A549 (cell line): ENCODE data around the gene MEOX1. TPM values are rescaled to one million over a fixed set of nuclear protein-coding genes. Genes with fewer than 3 reads are reported as not detected.

Source experiments
- ATAC-seq, 2 experiments: fragments of 200-7000 bp in 1 of 2; fragments of >200 bp in 1 of 2; cut with Nextera tagmentation in 1 of 2; cut with Tn5 transposase in 1 of 2; 3 replicates each; pipeline versions ENCODE4 v1.8.0 to v1.9.1; 2018 to 2020; ENCODE audit warnings: mild to moderate bottlenecking in 1 of 2, moderate library complexity in 1 of 2
- CTCF ChIA-PET: fragments of 300-600 bp; sonication (Branson Sonifier 250); formaldehyde crosslinking; extraction: SDS; loops from one replicate; lab custom pipeline; 2021; ENCODE audit warnings: antibody characterized with exemption, inconsistent platforms; lab: Yijun Ruan, JAX
- POLR2A ChIA-PET: fragments of 350-600 bp; formaldehyde crosslinking; extraction: SDS; loops from one replicate; lab custom pipeline; 2021; ENCODE audit warnings: antibody characterized with exemption, inconsistent platforms; lab: Yijun Ruan, JAX
- DNase-seq, 2 experiments: peaks; one replicate each; pipeline versions ENCODE4 v3.0.0 to v3.0.0-alpha.2; 2011 to 2016; ENCODE audit warnings: low read depth in 1 of 2, low spot score in 1 of 2
- FAIRE-seq: peaks from 2 replicates; lab custom pipeline; 2011; peaks lifted over from hg19 to GRCh38; lab: Jason Lieb, UNC
- H3K27ac ChIP-seq, 2 experiments: fragments of >200 bp; sonication (Bioruptor Twin); formaldehyde crosslinking; 3 replicates each; pipeline ENCODE4 v1.5.1; 2016 to 2017
- H3K4me1 ChIP-seq: fragments of >200 bp; sonication (Bioruptor Twin); formaldehyde crosslinking; 3 replicates; pipeline ENCODE4 v1.6.1; 2016
- H3K4me2 ChIP-seq: fragments of >200 bp; sonication (Bioruptor Twin); formaldehyde crosslinking; 3 replicates; pipeline ENCODE4 v1.6.1; 2016
- H3K4me3 ChIP-seq: fragments of >200 bp; sonication (Bioruptor Twin); formaldehyde crosslinking; 3 replicates; pipeline ENCODE4 v1.5.1; 2016
- H3K9me3 ChIP-seq: fragments of >200 bp; sonication (Bioruptor Twin); formaldehyde crosslinking; 3 replicates; pipeline ENCODE4 v1.6.1; 2016
- CBX2 ChIP-seq: fragments of 200-600 bp; sonication (generic); IDR thresholded peaks from 2 replicates; pipeline ENCODE4 v1.6.1; 2016; ENCODE audit warnings: low read depth, mild to moderate bottlenecking, borderline replicate concordance
- CEBPB ChIP-seq, 2 experiments: fragments of >200 bp in 1 of 2; sonication (Bioruptor Twin) in 1 of 2; formaldehyde crosslinking in 1 of 2; IDR thresholded peaks; 2 replicates each; pipeline ENCODE4 v1.6.1; 2012 to 2016
- EHF ChIP-seq: fragments of 250-450 bp; sonication (Bioruptor Pico); IDR thresholded peaks from 2 replicates; pipeline ENCODE4 v1.5.0; 2020; ENCODE audit warnings: mild to moderate bottlenecking
- EHMT2 ChIP-seq: fragments of 200-600 bp; sonication (generic); IDR thresholded peaks from 2 replicates; pipeline ENCODE4 v1.6.1; 2016; ENCODE audit warnings: antibody characterized with exemption, low read depth, mild to moderate bottlenecking, moderate library complexity
- FOSL2 ChIP-seq, 2 experiments: fragments of 450-650 bp in 1 of 2; fragments of >200 bp in 1 of 2; sonication (Bioruptor Twin) in 1 of 2; formaldehyde crosslinking; IDR thresholded peaks; 2 replicates each; pipeline versions ENCODE4 v1.5.0 to v1.6.1; 2016 to 2020; ENCODE audit warnings: mild to moderate bottlenecking in 1 of 2, moderate library complexity in 1 of 2
- FOXS1 ChIP-seq: fragments of 250-450 bp; sonication (Bioruptor Pico); IDR thresholded peaks from 2 replicates; pipeline ENCODE4 v1.5.0; 2020; ENCODE audit warnings: mild to moderate bottlenecking, moderate library complexity
- GATA3 ChIP-seq: IDR thresholded peaks from 2 replicates; pipeline ENCODE4 v1.6.1; 2012; ENCODE audit warnings: borderline replicate concordance
- HDAC2 ChIP-seq: fragments of 200-600 bp; sonication (generic); IDR thresholded peaks from 2 replicates; pipeline ENCODE4 v1.6.1; 2016
- HOXA7 ChIP-seq: fragments of 250-450 bp; sonication (Bioruptor Pico); IDR thresholded peaks from 2 replicates; pipeline ENCODE4 v1.5.0; 2020; ENCODE audit warnings: mild to moderate bottlenecking, moderate library complexity
- KDM5A ChIP-seq: fragments of 200-600 bp; sonication (generic); IDR thresholded peaks from 2 replicates; pipeline ENCODE4 v1.6.1; 2016; ENCODE audit warnings: antibody characterized with exemption, mild to moderate bottlenecking
- MAFK ChIP-seq: fragments of 450-650 bp; IDR thresholded peaks from 2 replicates; pipeline ENCODE4 v1.6.1; 2014; ENCODE audit not compliant: partially characterized antibody
- NFE2L2 ChIP-seq: fragments of 150-350 bp; conservative IDR thresholded peaks from 2 replicates; pipeline ENCODE4 v1.6.1; 2014; ENCODE audit warnings: low read length
- NPAS2 ChIP-seq: fragments of 250-450 bp; sonication (Bioruptor Pico); IDR thresholded peaks from 2 replicates; pipeline ENCODE4 v1.8.0; 2022; ENCODE audit warnings: mild to moderate bottlenecking, moderate library complexity, borderline replicate concordance
- NR3C1 ChIP-seq: fragments of >200 bp; sonication (Bioruptor Twin); formaldehyde crosslinking; IDR thresholded peaks from 3 replicates; pipeline ENCODE4 v1.6.1; 2017
- PHF8 ChIP-seq: fragments of 200-600 bp; sonication (generic); IDR thresholded peaks from 2 replicates; pipeline ENCODE4 v1.6.1; 2016; ENCODE audit warnings: low read depth, mild to moderate bottlenecking, antibody characterized with exemption, moderate library complexity, borderline replicate concordance
- RCOR1 ChIP-seq: fragments of 150-350 bp; IDR thresholded peaks from 2 replicates; pipeline ENCODE4 v1.6.1; 2014; ENCODE audit warnings: antibody characterized with exemption, low read length, low read depth
- RFX5 ChIP-seq: fragments of 450-650 bp; IDR thresholded peaks from 2 replicates; pipeline ENCODE4 v1.7.1; 2014; ENCODE audit warnings: antibody characterized with exemption, mild to moderate bottlenecking, moderate library complexity
- RNF2 ChIP-seq: fragments of 200-600 bp; sonication (generic); IDR thresholded peaks from 2 replicates; pipeline ENCODE4 v1.6.1; 2016; ENCODE audit warnings: low read depth, mild to moderate bottlenecking, antibody characterized with exemption, moderate library complexity, borderline replicate concordance
- SMC3 ChIP-seq: fragments of >200 bp; sonication (Bioruptor Twin); formaldehyde crosslinking; IDR thresholded peaks from 3 replicates; pipeline ENCODE4 v1.6.1; 2018; ENCODE audit warnings: inconsistent platforms
- TP53 ChIP-seq: fragments of 250-450 bp; sonication (Bioruptor Pico); IDR thresholded peaks from 2 replicates; pipeline ENCODE4 v1.5.0; 2021; ENCODE audit warnings: mild to moderate bottlenecking, moderate library complexity
- ZC3H11A ChIP-seq: fragments of 450-650 bp; IDR thresholded peaks from 2 replicates; pipeline ENCODE4 v1.6.1; 2014; ENCODE audit warnings: antibody characterized with exemption, mild to moderate bottlenecking
- ZFP36 ChIP-seq: fragments of 450-650 bp; IDR thresholded peaks from 2 replicates; pipeline ENCODE4 v1.6.1; 2014; ENCODE audit warnings: borderline replicate concordance; ENCODE audit not compliant: partially characterized antibody
- ZSCAN20 ChIP-seq: fragments of 250-450 bp; sonication (Bioruptor Pico); IDR thresholded peaks from 2 replicates; pipeline ENCODE4 v1.8.0; 2022; ENCODE audit warnings: mild to moderate bottlenecking, moderate library complexity
- WGBS: methylation state at CpG from one replicate; pipeline ENCODE4 v1.1.6; 2017; ENCODE audit errors: missing lambda C conversion rate; 5-methylcytosine and 5-hydroxymethylcytosine counted together
- polyA plus RNA-seq, 4 experiments: library from polyadenylated mRNA; depleted of rRNA in 3 of 4; stranded (reverse); fragments of >200 nt; fragmentation: RNase III in 1 of 4; extraction: RNeasy Plus Mini Kit Qiagen cat#74134 plus additional on column Dnase treatment in 1 of 4; gene quantifications; 2 replicates in 3 of 4; 3 replicates in 1 of 4; pipeline ENCODE4 v1.2.3, GENCODE V29; 2011 to 2017
- TF ChIP-seq, protein P1 (sequence below): fragments of >200 bp; sonication (Bioruptor Twin); formaldehyde crosslinking; IDR thresholded peaks from 3 replicates; pipeline ENCODE4 v1.5.1; 2016
- TF ChIP-seq, protein P2 (sequence below): IDR thresholded peaks from 2 replicates; pipeline ENCODE4 v1.6.1; 2012; ENCODE audit warnings: low read depth, borderline replicate concordance
- TF ChIP-seq, protein P3 (sequence below): fragments of 450-650 bp; IDR thresholded peaks from 2 replicates; pipeline ENCODE4 v1.6.1; 2014; ENCODE audit warnings: antibody characterized with exemption
- TF ChIP-seq, protein P4 (sequence below): fragments of 200-600 bp; sonication (generic); IDR thresholded peaks from 2 replicates; pipeline ENCODE4 v1.6.1; 2016; ENCODE audit warnings: antibody characterized with exemption, mild to moderate bottlenecking, moderate library complexity
- TF ChIP-seq, protein P5 (sequence below): fragments of 250-450 bp; sonication (Bioruptor Pico); IDR thresholded peaks from 2 replicates; pipeline ENCODE4 v1.5.0; 2020; ENCODE audit warnings: low read depth, mild to moderate bottlenecking, moderate library complexity

The MEOX1 gene
- polyA plus RNA-seq, 2 of the 4 experiments (the other 2 are of a cell fraction): not detected

DNA sequence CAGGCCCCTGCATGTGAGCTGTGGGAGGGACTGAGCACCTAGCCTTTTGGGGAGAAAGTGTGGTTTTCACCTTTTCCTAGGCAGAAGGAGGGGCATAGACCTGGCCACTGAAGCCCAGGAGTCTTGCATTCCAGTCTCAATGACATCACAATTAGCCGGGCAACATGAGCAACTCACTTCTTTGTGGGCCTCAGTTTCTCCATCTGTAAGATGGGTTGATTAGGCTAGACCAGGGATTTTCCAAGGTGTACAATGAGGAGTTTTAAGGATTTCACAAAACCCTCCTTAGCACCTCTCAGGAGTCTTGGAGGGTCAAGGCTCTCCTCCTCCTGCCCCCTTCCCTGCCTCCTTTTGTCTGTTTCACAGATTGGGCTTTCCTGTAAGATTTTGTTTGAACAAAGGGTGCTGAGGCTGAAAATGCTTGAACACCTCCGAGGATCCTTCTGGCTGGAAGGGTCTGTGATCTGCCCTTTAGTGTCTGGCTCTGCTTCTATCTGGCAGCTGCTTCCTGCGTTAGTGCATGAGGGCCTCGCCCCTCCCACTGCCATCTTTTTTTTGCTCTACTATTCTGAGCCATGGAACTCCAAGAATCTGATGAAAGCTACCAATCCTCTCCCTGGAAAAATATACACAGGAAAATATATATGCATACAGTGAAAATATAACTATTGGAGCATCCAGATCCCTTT is 63.2 kb downstream of the MEOX1 start:
- WGBS: 78% methylated on average over 4 of the region's 4 CpGs
- Histone ChIP-seq H3K4me3 (no peak overlapping the region), H3K4me1 (peaks cover 19% of the 10 kb centered on the region), H3K4me2 (no peak overlapping the region), H3K9me3 (no peaks in the 10 kb centered on the region), H3K27ac (no peak overlapping the region)
- CTCF ChIA-PET: interaction anchor here (1.1 to 6.4 kb wide), 4 partner anchors 8 to 95 kb away, joined by 3 to 48 read pairs (median 4); no protein-coding TSS in a partner anchor
- DNase-seq (no peak), ATAC-seq (no peak), FAIRE-seq (no peak)
- no peak for TF ChIP-seq RNF2
- TF ChIP-seq KDM5A: no peak
- no peak for TF ChIP-seq CBX2
- TF ChIP-seq NR3C1: no peak
- no peak for TF ChIP-seq HOXA7 (CRISPR knock-in tag)
- no peak for TF ChIP-seq TP53
- TF ChIP-seq, protein P1, sequence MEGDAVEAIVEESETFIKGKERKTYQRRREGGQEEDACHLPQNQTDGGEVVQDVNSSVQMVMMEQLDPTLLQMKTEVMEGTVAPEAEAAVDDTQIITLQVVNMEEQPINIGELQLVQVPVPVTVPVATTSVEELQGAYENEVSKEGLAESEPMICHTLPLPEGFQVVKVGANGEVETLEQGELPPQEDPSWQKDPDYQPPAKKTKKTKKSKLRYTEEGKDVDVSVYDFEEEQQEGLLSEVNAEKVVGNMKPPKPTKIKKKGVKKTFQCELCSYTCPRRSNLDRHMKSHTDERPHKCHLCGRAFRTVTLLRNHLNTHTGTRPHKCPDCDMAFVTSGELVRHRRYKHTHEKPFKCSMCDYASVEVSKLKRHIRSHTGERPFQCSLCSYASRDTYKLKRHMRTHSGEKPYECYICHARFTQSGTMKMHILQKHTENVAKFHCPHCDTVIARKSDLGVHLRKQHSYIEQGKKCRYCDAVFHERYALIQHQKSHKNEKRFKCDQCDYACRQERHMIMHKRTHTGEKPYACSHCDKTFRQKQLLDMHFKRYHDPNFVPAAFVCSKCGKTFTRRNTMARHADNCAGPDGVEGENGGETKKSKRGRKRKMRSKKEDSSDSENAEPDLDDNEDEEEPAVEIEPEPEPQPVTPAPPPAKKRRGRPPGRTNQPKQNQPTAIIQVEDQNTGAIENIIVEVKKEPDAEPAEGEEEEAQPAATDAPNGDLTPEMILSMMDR: no peak
- no peak for TF ChIP-seq FOXS1 (CRISPR knock-in tag)
- TF ChIP-seq ZSCAN20 (CRISPR knock-in tag): no peak
- TF ChIP-seq ZFP36: no peak
- TF ChIP-seq SMC3: no peak
- POLR2A ChIA-PET: no interaction called here

DNA sequence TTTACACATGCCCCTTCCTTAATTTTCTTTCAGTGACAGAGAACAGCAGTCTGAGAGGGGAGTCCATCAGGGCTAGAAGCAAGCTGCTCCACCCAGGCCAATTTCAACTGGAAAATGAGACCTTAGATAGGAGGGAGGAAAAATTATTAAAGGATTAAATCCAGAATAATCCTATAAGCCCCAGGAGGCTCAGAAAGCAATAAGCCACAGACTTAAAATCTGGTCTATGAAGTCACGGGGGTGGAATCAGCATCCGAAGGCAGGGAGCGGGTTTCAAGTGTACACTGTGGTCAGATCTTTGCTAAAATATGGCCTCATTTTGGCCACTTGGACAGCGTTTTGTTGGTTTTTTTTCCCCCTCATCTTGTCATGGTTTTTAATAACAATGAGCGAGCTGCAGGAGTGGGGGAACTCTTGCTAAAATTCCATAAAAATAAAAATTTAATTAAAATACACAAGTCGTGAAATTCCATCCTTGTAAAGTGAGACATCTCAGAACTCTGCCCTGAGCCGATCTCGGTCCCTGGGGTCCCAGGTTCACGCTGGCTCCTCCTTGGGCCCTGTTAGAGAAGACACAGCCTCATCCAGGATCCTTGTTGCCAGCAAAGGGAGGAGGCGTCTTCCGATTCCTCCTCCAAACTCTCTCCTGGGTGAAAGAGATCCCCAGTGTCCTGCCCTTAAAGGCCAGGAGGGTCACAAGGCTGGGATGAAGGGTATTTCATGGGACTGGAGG is 63.9 kb downstream of the MEOX1 start:
- FAIRE-seq (no peak), DNase-seq (no peak), ATAC-seq (no peak)
- POLR2A ChIA-PET: interaction anchor here (0.6 kb wide), 1 partner anchor 33 kb away, joined by 5 read pairs; no protein-coding TSS in a partner anchor
- Histone ChIP-seq H3K27ac (no peak overlapping the region), H3K9me3 (no peaks in the 10 kb centered on the region), H3K4me1 (peaks cover 19% of the 10 kb centered on the region), H3K4me2 (no peak overlapping the region), H3K4me3 (no peak overlapping the region)
- CTCF ChIA-PET: interaction anchor here (0.8 to 6.4 kb wide), 5 partner anchors 12 to 168 kb away, joined by 3 to 48 read pairs (median 4); no protein-coding TSS in a partner anchor
- TF ChIP-seq, protein P2, sequence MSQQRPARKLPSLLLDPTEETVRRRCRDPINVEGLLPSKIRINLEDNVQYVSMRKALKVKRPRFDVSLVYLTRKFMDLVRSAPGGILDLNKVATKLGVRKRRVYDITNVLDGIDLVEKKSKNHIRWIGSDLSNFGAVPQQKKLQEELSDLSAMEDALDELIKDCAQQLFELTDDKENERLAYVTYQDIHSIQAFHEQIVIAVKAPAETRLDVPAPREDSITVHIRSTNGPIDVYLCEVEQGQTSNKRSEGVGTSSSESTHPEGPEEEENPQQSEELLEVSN: no peak
- TF ChIP-seq RCOR1 (no peak), GATA3 (no peak), HDAC2 (no peak), NFE2L2 (no peak), MAFK (no peak), EHF (no peak), EHMT2 (no peak), FOSL2 (IDR thresholded peaks at IDR 0.05) (no peak), FOSL2 (CRISPR knock-in tag; IDR thresholded peaks at IDR 0.05) (no peak), PHF8 (no peak), CEBPB (IDR thresholded peaks at IDR 0.05) (no peak), RFX5 (no peak), CBX2 (no peak), SMC3 (no peak), NPAS2 (CRISPR knock-in tag) (no peak), ZC3H11A (no peak)
- TF ChIP-seq, protein P3, sequence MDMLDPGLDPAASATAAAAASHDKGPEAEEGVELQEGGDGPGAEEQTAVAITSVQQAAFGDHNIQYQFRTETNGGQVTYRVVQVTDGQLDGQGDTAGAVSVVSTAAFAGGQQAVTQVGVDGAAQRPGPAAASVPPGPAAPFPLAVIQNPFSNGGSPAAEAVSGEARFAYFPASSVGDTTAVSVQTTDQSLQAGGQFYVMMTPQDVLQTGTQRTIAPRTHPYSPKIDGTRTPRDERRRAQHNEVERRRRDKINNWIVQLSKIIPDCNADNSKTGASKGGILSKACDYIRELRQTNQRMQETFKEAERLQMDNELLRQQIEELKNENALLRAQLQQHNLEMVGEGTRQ: no peak
- TF ChIP-seq, protein P4, sequence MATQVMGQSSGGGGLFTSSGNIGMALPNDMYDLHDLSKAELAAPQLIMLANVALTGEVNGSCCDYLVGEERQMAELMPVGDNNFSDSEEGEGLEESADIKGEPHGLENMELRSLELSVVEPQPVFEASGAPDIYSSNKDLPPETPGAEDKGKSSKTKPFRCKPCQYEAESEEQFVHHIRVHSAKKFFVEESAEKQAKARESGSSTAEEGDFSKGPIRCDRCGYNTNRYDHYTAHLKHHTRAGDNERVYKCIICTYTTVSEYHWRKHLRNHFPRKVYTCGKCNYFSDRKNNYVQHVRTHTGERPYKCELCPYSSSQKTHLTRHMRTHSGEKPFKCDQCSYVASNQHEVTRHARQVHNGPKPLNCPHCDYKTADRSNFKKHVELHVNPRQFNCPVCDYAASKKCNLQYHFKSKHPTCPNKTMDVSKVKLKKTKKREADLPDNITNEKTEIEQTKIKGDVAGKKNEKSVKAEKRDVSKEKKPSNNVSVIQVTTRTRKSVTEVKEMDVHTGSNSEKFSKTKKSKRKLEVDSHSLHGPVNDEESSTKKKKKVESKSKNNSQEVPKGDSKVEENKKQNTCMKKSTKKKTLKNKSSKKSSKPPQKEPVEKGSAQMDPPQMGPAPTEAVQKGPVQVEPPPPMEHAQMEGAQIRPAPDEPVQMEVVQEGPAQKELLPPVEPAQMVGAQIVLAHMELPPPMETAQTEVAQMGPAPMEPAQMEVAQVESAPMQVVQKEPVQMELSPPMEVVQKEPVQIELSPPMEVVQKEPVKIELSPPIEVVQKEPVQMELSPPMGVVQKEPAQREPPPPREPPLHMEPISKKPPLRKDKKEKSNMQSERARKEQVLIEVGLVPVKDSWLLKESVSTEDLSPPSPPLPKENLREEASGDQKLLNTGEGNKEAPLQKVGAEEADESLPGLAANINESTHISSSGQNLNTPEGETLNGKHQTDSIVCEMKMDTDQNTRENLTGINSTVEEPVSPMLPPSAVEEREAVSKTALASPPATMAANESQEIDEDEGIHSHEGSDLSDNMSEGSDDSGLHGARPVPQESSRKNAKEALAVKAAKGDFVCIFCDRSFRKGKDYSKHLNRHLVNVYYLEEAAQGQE: no peak
- TF ChIP-seq, protein P5, sequence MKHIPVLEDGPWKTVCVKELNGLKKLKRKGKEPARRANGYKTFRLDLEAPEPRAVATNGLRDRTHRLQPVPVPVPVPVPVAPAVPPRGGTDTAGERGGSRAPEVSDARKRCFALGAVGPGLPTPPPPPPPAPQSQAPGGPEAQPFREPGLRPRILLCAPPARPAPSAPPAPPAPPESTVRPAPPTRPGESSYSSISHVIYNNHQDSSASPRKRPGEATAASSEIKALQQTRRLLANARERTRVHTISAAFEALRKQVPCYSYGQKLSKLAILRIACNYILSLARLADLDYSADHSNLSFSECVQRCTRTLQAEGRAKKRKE (CRISPR knock-in tag): no peak
- 87% methylated on average over 11 of the region's 11 CpGs for WGBS
